HepG2 (cell line): Measurements from ENCODE around the gene NOL4L. TPM values are rescaled to one million over a fixed set of nuclear protein-coding genes. Genes with fewer than 3 reads are reported as not detected.

Experiments used
- CENPT ChIP-seq: sonication (generic); formaldehyde crosslinking; IDR thresholded peaks from 2 replicates; pipeline ENCODE4 v1.8.0; 2022; ENCODE audit warnings: low read depth, mild to moderate bottlenecking, moderate library complexity, missing genetic modification reagents
- CTCF ChIP-seq: sonication (generic); formaldehyde crosslinking; IDR thresholded peaks from 2 replicates; pipeline ENCODE4 v1.5.0; 2020; ENCODE audit warnings: mild to moderate bottlenecking, missing genetic modification reagents, moderate library complexity
- ESRRA ChIP-seq: sonication (generic); formaldehyde crosslinking; IDR thresholded peaks from 2 replicates; pipeline ENCODE4 v1.5.1; 2020; ENCODE audit warnings: mild to moderate bottlenecking, low read depth, missing genetic modification reagents
- HIVEP1 ChIP-seq: sonication (generic); formaldehyde crosslinking; IDR thresholded peaks from 2 replicates; pipeline ENCODE4 v1.4.0; 2020; ENCODE audit warnings: mild to moderate bottlenecking, missing genetic modification reagents
- HNF1A ChIP-seq, 2 experiments: sonication (generic) in 1 of 2; formaldehyde crosslinking in 1 of 2; IDR thresholded peaks; 2 replicates each; pipeline versions ENCODE4 v1.4.0 to v1.6.1; 2016 to 2020; ENCODE audit warnings: borderline replicate concordance in 1 of 2, low read depth in 1 of 2, mild to moderate bottlenecking in 1 of 2, missing genetic modification reagents in 1 of 2
- KMT2B ChIP-seq: IDR thresholded peaks from 2 replicates; pipeline ENCODE4 v1.6.1; 2016; ENCODE audit warnings: missing genetic modification reagents, missing compliant biosample characterization
- ZGPAT ChIP-seq: IDR thresholded peaks from 2 replicates; pipeline ENCODE4 v1.6.1; 2016; ENCODE audit warnings: mild to moderate bottlenecking
- ZNF136 ChIP-seq: sonication (generic); formaldehyde crosslinking; IDR thresholded peaks from 2 replicates; pipeline ENCODE4 v1.8.1; 2022; ENCODE audit warnings: low read depth, mild to moderate bottlenecking, moderate library complexity, missing genetic modification reagents
- ZNF20 ChIP-seq: sonication (generic); formaldehyde crosslinking; IDR thresholded peaks from 2 replicates; pipeline ENCODE4 v1.4.0; 2020; ENCODE audit warnings: mild to moderate bottlenecking, moderate library complexity, missing genetic modification reagents
- ZNF256 ChIP-seq: sonication (generic); formaldehyde crosslinking; conservative IDR thresholded peaks from 2 replicates; pipeline ENCODE4 v1.4.0; 2020; ENCODE audit warnings: missing genetic modification reagents
- ZNF646 ChIP-seq: sonication (generic); formaldehyde crosslinking; IDR thresholded peaks from 2 replicates; pipeline ENCODE4 v1.9.0; 2021; ENCODE audit warnings: mild to moderate bottlenecking, missing genetic modification reagents
- ZNF746 ChIP-seq: sonication (generic); formaldehyde crosslinking; IDR thresholded peaks from 2 replicates; pipeline ENCODE4 v1.8.0; 2022; ENCODE audit warnings: mild to moderate bottlenecking, missing genetic modification reagents
- ZZZ3 ChIP-seq: sonication (generic); formaldehyde crosslinking; IDR thresholded peaks from 2 replicates; pipeline ENCODE4 v1.4.0; 2020; ENCODE audit warnings: missing genetic modification reagents, mild to moderate bottlenecking, borderline replicate concordance
- polyA plus RNA-seq, 8 experiments: library from polyadenylated mRNA; depleted of rRNA in 3 of 8; stranded (reverse) in 7 of 8; unstranded in 1 of 8; fragments of >200 nt; fragmentation: Illumina TruSeq in 4 of 8; extraction: Trizol in 4 of 8; gene quantifications; 2 replicates each; pipeline versions ENCODE4 v1.2.1 to v1.2.3, GENCODE V29; 2011 to 2016; ENCODE audit warnings: low read depth in 4 of 8, missing spikeins in 1 of 8, mixed read lengths in 1 of 8; ENCODE audit not compliant: insufficient read depth in 1 of 8
- total RNA-seq, 5 experiments: library from RNA; depleted of rRNA; stranded (reverse); fragments of >200 nt; fragmentation: Illumina TruSeq; extraction: Trizol; gene quantifications; 2 replicates each; pipeline ENCODE4 v1.2.3, GENCODE V29; 2016; ENCODE audit warnings: low read depth in 1 of 5

The NOL4L gene
- total and polyA plus RNA-seq, 2 of the 13 experiments (the other 11 are each of a cell fraction or from before 2014, with no cell fraction given): 16.6 to 35.4 TPM

- peak; percentile 62; the same call in 1 of the 2 replicates for TF ChIP-seq ZNF256 (CRISPR knock-in tag)
- TF ChIP-seq ESRRA: no peak
- TF ChIP-seq HNF1A (IDR thresholded peaks at IDR 0.05; ENCODE audit: low read depth): no peak; the same call in 1 of the 2 replicates
- peak; percentile 12; the same call in 1 of the 2 replicates for TF ChIP-seq HNF1A (CRISPR knock-in tag; IDR thresholded peaks at IDR 0.05; ENCODE audit: borderline replicate concordance)
- TF ChIP-seq ZNF646 (CRISPR knock-in tag): peak; percentile 42; the same call in 1 of the 2 replicates
- no peak for TF ChIP-seq ZNF136 (CRISPR knock-in tag)
- no peak for TF ChIP-seq ZZZ3 (CRISPR knock-in tag)
- no peak; the same call in none of the 2 replicates for TF ChIP-seq ZNF20 (CRISPR knock-in tag)
- peak; percentile 70 for TF ChIP-seq KMT2B (CRISPR knock-in tag)
- TF ChIP-seq ZNF746: peak; percentile 92
- TF ChIP-seq CTCF (CRISPR knock-in tag): peak; percentile 35; the same call in 1 of the 2 replicates
- TF ChIP-seq CENPT (CRISPR knock-in tag): peak; percentile 51; the same call in 1 of the 2 replicates
- TF ChIP-seq HIVEP1 (CRISPR knock-in tag): peak; percentile 85
- peak; percentile 82 for TF ChIP-seq ZGPAT
Observed at GRCh38 chr20:32483351-32484224, 101.5 kb downstream of the NOL4L start (continued).
